Breast epithelium (tissue), 4 donors: ENCODE data around the gene ZHX3. TPM values are rescaled to one million over a fixed set of nuclear protein-coding genes. Genes with fewer than 3 reads are reported as not detected.

Experiments
- DNase-seq, 2 donors: peaks; one replicate each; pipeline ENCODE4 v3.0.0-alpha.2; 2019; ENCODE audit warnings: low spot score in 2 of 2
- H3K27ac ChIP-seq, 2 donors: fragments of 200-600 bp; sonication (generic) in 1 of 2; one replicate each; pipeline ENCODE4 v1.5.1; 2016 to 2019; ENCODE audit warnings: mild to moderate bottlenecking in 1 of 2
- H3K27me3 ChIP-seq, 2 donors: fragments of 200-600 bp; sonication (generic) in 1 of 2; one replicate each; pipeline versions ENCODE4 v1.5.1 to v1.6.0; 2017 to 2019; ENCODE audit warnings: control low read depth in 1 of 2, mild to moderate bottlenecking in 1 of 2
- H3K36me3 ChIP-seq: fragments of 200-600 bp; one replicate; pipeline ENCODE4 v1.5.1; 2019
- H3K4me1 ChIP-seq, 2 donors: fragments of 200-600 bp; sonication (generic); one replicate each; pipeline ENCODE4 v1.5.1; 2016 to 2019; ENCODE audit warnings: control low read depth in 1 of 2
- H3K4me3 ChIP-seq, 3 donors: fragments of 200-600 bp; sonication (generic); 1 replicate in 2 of 3; 2 replicates in 1 of 3; pipeline ENCODE4 v1.5.1; 2016 to 2019; ENCODE audit warnings: mild to moderate bottlenecking in 3 of 3, moderate library complexity in 2 of 3
- H3K9me3 ChIP-seq, 2 donors: fragments of 200-600 bp; sonication (generic) in 1 of 2; one replicate each; pipeline ENCODE4 v1.5.1; 2016 to 2019; ENCODE audit warnings: control low read depth in 1 of 2
- POLR2A ChIP-seq: fragments of 450-650 bp; IDR thresholded peaks from one replicate; pipeline ENCODE4 v1.6.1; 2016; ENCODE audit warnings: antibody characterized with exemption, mild to moderate bottlenecking, moderate library complexity
- POLR2AphosphoS5 ChIP-seq, 3 donors: sonication (generic); formaldehyde crosslinking; IDR thresholded peaks; one replicate each; pipeline ENCODE4 v1.6.1; 2017; ENCODE audit warnings: antibody characterized with exemption in 3 of 3
- intact Hi-C: fragments of 100-400 bp; cut with DNase I; formaldehyde crosslinking; loops from one replicate; pipeline ENCODE4 v1.15.1; 2023; ENCODE audit warnings: low total_unique reads
- total RNA-seq, 3 donors: library from RNA; depleted of rRNA; stranded (reverse); fragments of >200 nt; gene quantifications; one replicate each; pipeline ENCODE4 v1.1.0, GENCODE V29; 2016
- TF ChIP-seq, protein P1 (sequence below), 3 donors: fragments of 450-650 bp; IDR thresholded peaks; one replicate each; pipeline ENCODE4 v1.5.1; 2016 to 2017; ENCODE audit warnings: antibody characterized with exemption in 3 of 3, mild to moderate bottlenecking in 3 of 3, moderate library complexity in 3 of 3

ZHX3 gene
- total RNA-seq, 3 donors from 2014 or later = 34.4 to 35.7 (median 34.6) TPM

DNA sequence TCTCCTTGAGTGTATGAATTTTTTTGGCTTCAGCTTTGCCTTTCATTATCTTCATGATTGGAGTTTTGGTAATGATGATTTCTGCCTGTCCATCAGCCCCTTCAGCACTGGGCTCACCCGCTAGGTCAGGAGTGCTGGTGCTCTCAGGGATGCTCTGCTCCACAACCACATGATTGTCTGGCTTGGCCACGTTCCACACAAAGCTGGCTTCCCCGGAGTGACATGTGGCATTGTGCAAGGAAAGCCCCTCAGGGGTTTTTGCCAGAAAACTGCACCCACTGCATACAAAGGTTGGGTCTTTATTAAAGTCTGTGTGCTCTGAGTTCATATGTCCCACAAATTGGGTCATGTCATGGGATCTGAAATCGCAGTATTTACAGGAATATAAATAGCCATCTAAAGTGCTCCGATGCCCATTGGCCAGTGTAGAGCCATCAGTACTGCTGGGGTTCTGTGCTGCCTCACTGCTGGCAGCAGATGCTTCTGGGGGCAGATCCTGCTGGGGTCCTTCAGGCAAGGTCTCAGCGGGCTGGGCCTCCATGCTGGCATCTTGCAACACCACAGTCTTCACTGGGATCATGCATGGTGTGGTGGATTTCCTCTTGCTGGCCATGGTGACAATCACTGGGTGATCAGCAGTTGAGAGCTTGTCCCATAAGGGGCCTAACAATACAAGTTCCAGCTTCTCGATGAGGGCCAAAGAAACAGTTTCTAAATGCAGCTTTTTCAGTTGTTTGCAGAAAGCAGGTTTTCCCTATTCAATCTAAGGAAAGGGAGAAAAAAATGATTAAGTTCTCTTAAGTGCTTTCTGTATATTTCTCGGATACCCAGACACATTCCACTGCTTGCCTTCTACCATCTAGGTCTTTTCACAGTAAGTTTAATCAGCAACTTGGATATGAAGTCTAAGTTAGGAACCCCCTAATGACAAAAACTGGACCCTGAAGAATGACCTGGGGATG, 112.9 kb downstream of the ZHX3 start:
- TF ChIP-seq POLR2A (no peak), POLR2AphosphoS5 (IDR thresholded peaks at IDR 0.05) (no peak)
- TF ChIP-seq, protein P1, sequence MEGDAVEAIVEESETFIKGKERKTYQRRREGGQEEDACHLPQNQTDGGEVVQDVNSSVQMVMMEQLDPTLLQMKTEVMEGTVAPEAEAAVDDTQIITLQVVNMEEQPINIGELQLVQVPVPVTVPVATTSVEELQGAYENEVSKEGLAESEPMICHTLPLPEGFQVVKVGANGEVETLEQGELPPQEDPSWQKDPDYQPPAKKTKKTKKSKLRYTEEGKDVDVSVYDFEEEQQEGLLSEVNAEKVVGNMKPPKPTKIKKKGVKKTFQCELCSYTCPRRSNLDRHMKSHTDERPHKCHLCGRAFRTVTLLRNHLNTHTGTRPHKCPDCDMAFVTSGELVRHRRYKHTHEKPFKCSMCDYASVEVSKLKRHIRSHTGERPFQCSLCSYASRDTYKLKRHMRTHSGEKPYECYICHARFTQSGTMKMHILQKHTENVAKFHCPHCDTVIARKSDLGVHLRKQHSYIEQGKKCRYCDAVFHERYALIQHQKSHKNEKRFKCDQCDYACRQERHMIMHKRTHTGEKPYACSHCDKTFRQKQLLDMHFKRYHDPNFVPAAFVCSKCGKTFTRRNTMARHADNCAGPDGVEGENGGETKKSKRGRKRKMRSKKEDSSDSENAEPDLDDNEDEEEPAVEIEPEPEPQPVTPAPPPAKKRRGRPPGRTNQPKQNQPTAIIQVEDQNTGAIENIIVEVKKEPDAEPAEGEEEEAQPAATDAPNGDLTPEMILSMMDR (IDR thresholded peaks at IDR 0.05) = no peak

DNA sequence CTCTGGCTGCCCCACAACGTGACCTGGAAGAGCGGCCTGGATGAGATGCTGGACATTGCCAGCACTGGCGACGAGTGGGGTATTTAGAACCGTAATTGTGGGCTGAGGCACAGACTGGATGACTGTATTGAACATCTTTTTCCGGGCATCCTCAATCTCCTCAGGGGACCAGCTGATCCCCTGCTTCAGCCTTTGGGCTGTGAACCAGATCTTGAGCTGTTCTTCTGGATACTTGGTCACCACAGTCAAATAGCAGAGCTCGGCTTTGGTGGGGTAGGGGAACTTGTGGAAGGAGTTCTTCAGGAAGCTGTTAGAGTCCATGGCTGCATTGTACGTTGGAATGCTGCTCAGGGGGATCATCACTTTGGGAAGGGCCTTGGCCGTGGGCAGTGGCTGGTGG, 113.9 kb downstream of the ZHX3 start:
- intact Hi-C loops = no loop called here
- H3K27me3 ChIP-seq = no peaks in the 10 kb centered on the region
- peaks cover 0 to 7% of the 10 kb centered on the region in 2 donors for H3K9me3 ChIP-seq
- DNase-seq = no peak
- H3K36me3 ChIP-seq = no peaks in the 10 kb centered on the region
- TF ChIP-seq POLR2A (no peak), POLR2AphosphoS5 (IDR thresholded peaks at IDR 0.05) (no peak)
- TF ChIP-seq, protein P1 (IDR thresholded peaks at IDR 0.05) = no peak
- no peak overlapping the region for H3K4me3 ChIP-seq
- H3K4me1 ChIP-seq = no peaks in the 10 kb centered on the region
- no peak overlapping the region for H3K27ac ChIP-seq

More for the DNA sequence above, 112.9 kb downstream of the ZHX3 start:
- H3K9me3 ChIP-seq = no peaks in the 10 kb centered on the region
- intact Hi-C loops = no loop called here
- no peak for DNase-seq
- H3K4me1 ChIP-seq = no peaks in the 10 kb centered on the region
- H3K4me3 ChIP-seq = no peak overlapping the region
- no peaks in the 10 kb centered on the region for H3K36me3 ChIP-seq
- no peaks in the 10 kb centered on the region for H3K27me3 ChIP-seq
- H3K27ac ChIP-seq = no peak overlapping the region

DNA sequence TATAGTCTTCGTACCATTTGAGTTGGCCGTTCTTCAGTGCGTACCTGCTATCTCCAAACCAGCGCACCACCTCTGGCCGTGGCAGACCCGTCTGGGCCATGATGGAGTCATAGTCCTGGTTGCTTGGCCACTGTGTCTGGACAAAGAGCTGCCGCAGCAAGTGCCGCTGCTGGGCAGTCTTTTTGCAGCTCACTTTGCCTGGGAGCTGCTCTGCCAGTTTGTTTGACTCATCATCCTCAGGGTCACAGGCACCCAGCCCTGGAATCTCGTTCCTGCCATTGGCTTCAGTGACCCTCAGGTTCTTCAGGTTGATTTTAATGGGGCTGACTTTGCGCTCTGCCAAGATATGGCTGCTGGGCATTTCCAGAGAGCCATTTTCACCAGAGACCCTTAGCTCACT, 115.1 kb downstream of the ZHX3 start:
- Histone ChIP-seq H3K4me1 (no peaks in the 10 kb centered on the region), H3K36me3 (no peaks in the 10 kb centered on the region), H3K4me3 (no peak overlapping the region), H3K27ac (no peak overlapping the region), H3K27me3 (no peaks in the 10 kb centered on the region), H3K9me3 (peaks cover 0 to 16% of the 10 kb centered on the region in 2 donors)
- no peak for DNase-seq
- TF ChIP-seq, protein P1 (IDR thresholded peaks at IDR 0.05) = no peak
- TF ChIP-seq POLR2AphosphoS5 (IDR thresholded peaks at IDR 0.05) (no peak), POLR2A (no peak)
- intact Hi-C loops = no loop called here

DNA sequence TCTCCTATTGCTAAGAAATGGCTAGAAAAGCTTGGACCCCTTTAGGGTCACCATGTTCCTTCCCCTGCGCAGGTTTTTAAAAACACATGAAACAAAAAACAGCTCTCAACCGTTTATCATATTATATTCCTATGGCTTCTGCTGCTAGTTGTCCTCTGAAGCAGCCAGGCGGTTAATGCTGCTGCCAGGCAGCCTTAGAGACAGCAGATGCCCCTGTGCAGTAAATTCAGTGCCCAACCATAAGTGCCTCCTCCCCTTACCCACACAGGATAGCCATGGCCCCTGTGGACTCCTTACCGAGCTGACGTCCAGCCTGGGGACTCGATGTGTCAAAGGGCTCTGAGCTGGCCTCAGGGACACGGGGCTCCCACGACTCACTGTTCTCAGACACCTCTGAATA, 115.8 kb downstream of the ZHX3 start:
- Histone ChIP-seq H3K27ac (no peak overlapping the region), H3K27me3 (no peaks in the 10 kb centered on the region), H3K36me3 (no peaks in the 10 kb centered on the region), H3K4me1 (no peaks in the 10 kb centered on the region), H3K9me3 (peaks cover 0 to 16% of the 10 kb centered on the region in 2 donors), H3K4me3 (no peak overlapping the region)
- TF ChIP-seq, protein P1 (IDR thresholded peaks at IDR 0.05) = no peak
- TF ChIP-seq POLR2A (no peak), POLR2AphosphoS5 (IDR thresholded peaks at IDR 0.05) (no peak)
- no peak for DNase-seq
- intact Hi-C loops = no loop called here
